Measurements from ENCODE around the gene RNF167. TPM values are rescaled to one million over a fixed set of nuclear protein-coding genes. Genes with fewer than 3 reads are reported as not detected.

The RNF167 gene
- total and polyA plus RNA-seq, 2 experiments from 2014 or later: 19.8 to 36.6 TPM

DNA sequence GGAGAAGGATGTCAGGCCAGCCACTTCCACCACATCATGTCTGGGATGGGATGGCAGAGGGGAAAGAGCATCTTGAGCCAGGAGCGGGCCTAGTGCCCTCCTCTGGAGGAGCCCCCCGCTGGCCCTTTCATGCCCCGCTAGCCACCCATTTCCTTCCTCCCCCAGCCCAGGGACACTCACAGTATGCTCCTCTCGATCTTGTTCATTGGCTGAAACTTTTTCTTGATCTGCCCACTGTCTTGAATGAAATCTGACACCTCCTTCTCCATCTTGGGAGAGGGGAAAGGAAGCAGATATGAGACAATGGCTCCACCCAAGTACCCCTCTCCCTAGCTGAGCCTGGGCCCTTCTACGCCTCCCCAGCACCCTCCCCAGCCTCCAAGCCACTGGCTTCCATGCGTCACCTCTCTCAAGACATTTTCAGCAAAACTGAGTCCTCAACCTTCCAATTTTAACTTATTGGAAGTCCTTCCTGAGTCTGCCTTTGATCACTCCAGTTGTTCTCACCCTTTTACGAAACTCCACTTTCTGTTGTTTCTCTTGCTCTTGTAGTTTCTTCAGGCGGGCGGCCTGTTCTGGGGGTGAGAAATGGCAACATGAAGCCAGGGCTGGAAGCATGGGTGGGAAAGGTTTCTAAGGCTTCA is 20.3 kb downstream of the RNF167 start:
- H3K4me3 ChIP-seq: no peak overlapping the region
- no peaks in the 10 kb centered on the region for H3K27me3 ChIP-seq (replicated peaks; ENCODE audit: insufficient read depth)
- in situ Hi-C loops (cut with MboI): no loop called here
- H3K36me3 ChIP-seq (ENCODE audit: low read depth): peaks cover 14% of the 10 kb centered on the region; the same call in 1 of the 2 replicates
- H3F3A ChIP-seq (ENCODE audit: insufficient read depth): no peaks in the 10 kb centered on the region
- 81 to 82% methylated on average over 9 of the region's 9 CpGs for WGBS, 2 experiments (ENCODE audit: low coverage in 1 of 2, low lambda C conversion rate in 2 of 2, missing lambda C conversion rate in 2 of 2)
- H3K9me2 ChIP-seq (ENCODE audit: insufficient read depth): no peaks in the 10 kb centered on the region
- no peak overlapping the region for H2AFZ ChIP-seq
- no peak for DNase-seq
- TF ChIP-seq EZH2phosphoT487 (IDR thresholded peaks at IDR 0.05; ENCODE audit: insufficient read depth, low read depth) (no peak), EZH2 (IDR thresholded peaks at IDR 0.05; ENCODE audit: insufficient read depth, poor library complexity, severe bottlenecking) (no peak)
- H3K9ac ChIP-seq: no peak overlapping the region
- no peaks in the 10 kb centered on the region for H4K20me1 ChIP-seq (ENCODE audit: insufficient read depth)
- no peaks in the 10 kb centered on the region for H3K9me3 ChIP-seq (ENCODE audit: low read depth)
- no peak overlapping the region for H3K4me2 ChIP-seq (ENCODE audit: unreplicated experiment)
- H3K4me1 ChIP-seq (ENCODE audit: insufficient read depth): no peaks in the 10 kb centered on the region
- no peak overlapping the region for H3K27ac ChIP-seq
- H3K79me2 ChIP-seq (ENCODE audit: insufficient read depth): peaks cover 16% of the 10 kb centered on the region

- in situ Hi-C loops (cut with MboI): no loop called here
- Histone ChIP-seq H3K9ac (no peak overlapping the region), H3K4me1 (ENCODE audit: insufficient read depth) (peaks cover 24% of the 10 kb centered on the region), H3K79me2 (ENCODE audit: insufficient read depth) (peaks cover 24% of the 10 kb centered on the region), H3K4me3 (no peak overlapping the region), H3K36me3 (ENCODE audit: low read depth) (peaks cover 7% of the 10 kb centered on the region; the same call in 1 of the 2 replicates), H3K9me3 (ENCODE audit: low read depth) (no peaks in the 10 kb centered on the region), H3K27me3 (replicated peaks; ENCODE audit: insufficient read depth) (no peaks in the 10 kb centered on the region), H3F3A (ENCODE audit: insufficient read depth) (peaks cover 36% of the 10 kb centered on the region), H2AFZ (no peak overlapping the region), H3K27ac (peak overlapping the region; percentile 90), H3K4me2 (ENCODE audit: unreplicated experiment) (no peak overlapping the region), H3K9me2 (ENCODE audit: insufficient read depth) (no peaks in the 10 kb centered on the region), H4K20me1 (ENCODE audit: insufficient read depth) (no peaks in the 10 kb centered on the region)
- TF ChIP-seq EZH2phosphoT487 (IDR thresholded peaks at IDR 0.05; ENCODE audit: insufficient read depth, low read depth): no peak
- TF ChIP-seq EZH2 (IDR thresholded peaks at IDR 0.05; ENCODE audit: insufficient read depth, poor library complexity, severe bottlenecking): no peak
- DNase-seq: no peak
- WGBS, 2 experiments (ENCODE audit: low coverage in 1 of 2, low lambda C conversion rate in 2 of 2, missing lambda C conversion rate in 2 of 2): 97 to 98% methylated on average over 15 of the region's 15 CpGs
Measured at GRCh38 chr17:4965311-4965986, 25.4 kb downstream of the RNF167 start.

DNA sequence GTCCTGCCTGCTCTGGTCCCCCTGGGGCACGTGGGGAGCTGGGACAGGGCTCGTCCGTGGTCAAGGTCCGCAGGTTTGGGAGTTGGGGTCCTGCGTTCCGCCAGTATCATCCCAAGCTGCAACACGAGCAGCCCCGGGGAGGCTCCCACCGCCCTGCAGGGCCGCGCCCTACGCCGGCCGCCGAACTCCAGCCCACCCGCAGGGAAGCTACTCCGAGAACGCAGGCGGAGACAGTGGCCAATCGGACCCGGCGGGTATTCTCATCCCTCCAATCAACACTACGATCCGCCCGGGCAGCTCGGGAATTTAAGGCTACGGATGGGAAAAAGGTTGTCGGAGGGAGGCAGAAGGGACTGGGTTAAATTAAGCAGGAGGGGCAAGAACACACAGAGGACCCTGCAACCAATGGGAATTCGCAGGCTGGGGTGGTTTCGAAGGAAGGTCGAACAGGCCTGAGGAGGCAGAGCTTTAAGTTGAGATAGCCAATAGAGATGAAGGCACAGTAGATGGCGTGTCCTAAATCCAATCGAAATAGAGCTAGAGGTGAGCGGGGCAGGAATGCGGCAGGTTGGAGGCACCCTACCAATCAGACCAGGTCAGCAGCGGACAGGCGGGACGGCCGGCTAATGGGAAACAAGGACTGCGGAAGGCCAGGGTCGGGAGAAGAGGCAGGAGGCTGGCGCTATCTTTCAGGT is 26.9 kb downstream of the RNF167 start:
- peak overlapping the region; percentile 85 for H3K4me3 ChIP-seq
- TF ChIP-seq EZH2phosphoT487 (IDR thresholded peaks at IDR 0.05; ENCODE audit: insufficient read depth, low read depth) (no peak), EZH2 (IDR thresholded peaks at IDR 0.05; ENCODE audit: insufficient read depth, poor library complexity, severe bottlenecking) (no peak)
- no peaks in the 10 kb centered on the region for H3K9me2 ChIP-seq (ENCODE audit: insufficient read depth)
- no peaks in the 10 kb centered on the region for H3K27me3 ChIP-seq (replicated peaks; ENCODE audit: insufficient read depth)
- no peaks in the 10 kb centered on the region for H3K9me3 ChIP-seq (ENCODE audit: low read depth)
- DNase-seq: peak; percentile 99
- peak overlapping the region; percentile 96 for H3K4me2 ChIP-seq (ENCODE audit: unreplicated experiment)
- H3K4me1 ChIP-seq (ENCODE audit: insufficient read depth): peaks cover 24% of the 10 kb centered on the region
- H3K27ac ChIP-seq: peak overlapping the region; percentile 96
- in situ Hi-C loops (cut with MboI): no loop called here
- H2AFZ ChIP-seq: 0 out of 2 replicates have a peak overlapping the region, but pooled peaks have one; percentile 8
- H3K36me3 ChIP-seq (ENCODE audit: low read depth): no peaks in the 10 kb centered on the region
- peak overlapping the region; percentile 91 for H3K9ac ChIP-seq
- WGBS, 2 experiments (ENCODE audit: low coverage in 1 of 2, low lambda C conversion rate in 2 of 2, missing lambda C conversion rate in 2 of 2): 1 to 2% methylated on average over 40 to 41 of the region's 42 CpGs
- H4K20me1 ChIP-seq (ENCODE audit: insufficient read depth): no peaks in the 10 kb centered on the region
- peaks cover 24% of the 10 kb centered on the region for H3K79me2 ChIP-seq (ENCODE audit: insufficient read depth)
- H3F3A ChIP-seq (ENCODE audit: insufficient read depth): peaks cover 45% of the 10 kb centered on the region
